ENCODE measurements around the gene TARS1. TPM values are rescaled to one million over a fixed set of nuclear protein-coding genes. Genes with fewer than 3 reads are reported as not detected.
A peak's percentile ranks its signal among the peaks of the same experiment; 100 is the strongest.

The TARS1 gene
- total and polyA plus RNA-seq, 2 of the 4 experiments (the other 2 are of a cell fraction), result 90.8 to 175 TPM

DNA sequence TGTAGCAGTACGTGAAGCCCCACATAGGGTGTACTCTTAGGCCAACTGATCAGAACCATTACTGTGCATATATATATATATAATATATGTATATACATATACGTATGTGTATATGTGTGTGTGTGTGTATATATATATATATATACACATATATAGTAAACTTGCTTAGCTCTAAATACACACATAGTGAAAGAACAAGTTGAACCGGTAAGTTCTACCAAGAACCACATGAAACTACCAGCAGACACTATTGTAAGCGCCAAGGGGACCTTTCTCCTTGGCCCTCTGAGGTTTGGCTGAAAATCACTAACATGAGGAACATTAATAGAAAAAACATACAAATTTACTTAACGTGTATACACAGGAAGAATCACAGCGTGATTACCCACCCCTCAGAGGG lies 1.8 kb upstream of the TARS1 start:
- Histone ChIP-seq H3K4me2 (ENCODE audit: low read depth, low read length) (peak overlapping the region; percentile 95), H4K20me1 (ENCODE audit: insufficient read depth, low read length) (peaks cover 17% of the 10 kb centered on the region; the same call in 1 of the 2 replicates), H3K56ac (ENCODE audit: extremely low read depth, insufficient read depth, low read length) (no peak overlapping the region), H3K27ac (ENCODE audit: insufficient read depth, low read length) (no peak overlapping the region), H4K91ac (ENCODE audit: insufficient read depth, low read depth, low read length) (no peak overlapping the region), H3K4me1 (ENCODE audit: control insufficient read depth, insufficient read depth, low read length) (peaks cover 4% of the 10 kb centered on the region), H2AK5ac (ENCODE audit: low read depth, low read length) (no peak overlapping the region), H3K9me1 (ENCODE audit: insufficient read depth, low read length) (no peaks in the 10 kb centered on the region), H3K4ac (ENCODE audit: low read depth, low read length) (0 out of 2 replicates have a peak overlapping the region, but pooled peaks have one; percentile 95), H4K8ac (ENCODE audit: low read depth in 2 of 2, low read length in 2 of 2) (0 out of 4 replicates have a peak overlapping the region, but pooled peaks of 1 of the 2 experiments have one; percentile 27), H2BK5ac (ENCODE audit: low read depth, low read length, poor library complexity, severe bottlenecking) (no peak overlapping the region), H2BK120ac (ENCODE audit: low read depth, low read length) (no peak overlapping the region), H4K5ac (ENCODE audit: low read depth, low read length) (no peak overlapping the region; the same call in 1 of the 2 replicates), H3K4me3 (ENCODE audit: insufficient read depth, low read depth, low read length) (peak overlapping the region; percentile 63; the same call in 1 of the 2 replicates), H2AFZ (replicated peaks; ENCODE audit: low read length, poor library complexity) (no peak overlapping the region), H2BK20ac (ENCODE audit: low read depth, low read length) (no peak overlapping the region), H3K9me3 (ENCODE audit: control insufficient read depth, insufficient read depth, low read length) (no peaks in the 10 kb centered on the region), H3K79me1 (ENCODE audit: low read depth in 1 of 2, low read length in 2 of 2) (peaks cover 11 to 28% of the 10 kb centered on the region in 2 experiments), H2BK15ac (ENCODE audit: low read depth, low read length) (no peak overlapping the region), H3K27me3 (ENCODE audit: control insufficient read depth, insufficient read depth, low read length) (no peaks in the 10 kb centered on the region), H3K36me3 (ENCODE audit: control insufficient read depth, insufficient read depth, low read length) (no peaks in the 10 kb centered on the region), H3K9ac (ENCODE audit: low read depth, low read length) (peak overlapping the region; percentile 87), H2AK9ac (replicated peaks; ENCODE audit: low read depth, low read length, poor library complexity) (no peak overlapping the region), H3K23ac (ENCODE audit: low read depth, low read length) (no peak overlapping the region; the same call in 1 of the 2 replicates), H3K18ac (ENCODE audit: low read depth, low read length) (no peak overlapping the region), H3K14ac (replicated peaks; ENCODE audit: low read depth, low read length) (no peak overlapping the region)
- TF ChIP-seq MAZ (IDR thresholded peaks at IDR 0.05; ENCODE audit: borderline replicate concordance, low read depth, low read length) (no peak), RCOR1 (IDR thresholded peaks at IDR 0.05; ENCODE audit: insufficient replicate concordance, low read length) (no peak), MAFK (IDR thresholded peaks at IDR 0.05; ENCODE audit: low read depth, low read length) (no peak), RAD21 (IDR thresholded peaks at IDR 0.05; ENCODE audit: low read length) (no peak), SMC3 (IDR thresholded peaks at IDR 0.05; ENCODE audit: low read depth, low read length) (no peak), MXI1 (IDR thresholded peaks at IDR 0.05; ENCODE audit: borderline replicate concordance, low read depth, low read length) (no peak), CEBPB (IDR thresholded peaks at IDR 0.05; ENCODE audit: low read depth, low read length) (no peak), FOS (IDR thresholded peaks at IDR 0.05; ENCODE audit: low read depth, low read length) (no peak), CHD1 (IDR thresholded peaks at IDR 0.05; ENCODE audit: low read depth, low read length) (no peak), RFX5 (IDR thresholded peaks at IDR 0.05; ENCODE audit: low read depth, low read length) (no peak), BHLHE40 (IDR thresholded peaks at IDR 0.05; ENCODE audit: low read depth, low read length) (no peak), NFE2L2 (IDR thresholded peaks at IDR 0.05; ENCODE audit: low read depth, low read length) (no peak), POLR2A (IDR thresholded peaks at IDR 0.05; ENCODE audit: low read depth, low read length) (no peak)
- TF ChIP-seq, protein P1, sequence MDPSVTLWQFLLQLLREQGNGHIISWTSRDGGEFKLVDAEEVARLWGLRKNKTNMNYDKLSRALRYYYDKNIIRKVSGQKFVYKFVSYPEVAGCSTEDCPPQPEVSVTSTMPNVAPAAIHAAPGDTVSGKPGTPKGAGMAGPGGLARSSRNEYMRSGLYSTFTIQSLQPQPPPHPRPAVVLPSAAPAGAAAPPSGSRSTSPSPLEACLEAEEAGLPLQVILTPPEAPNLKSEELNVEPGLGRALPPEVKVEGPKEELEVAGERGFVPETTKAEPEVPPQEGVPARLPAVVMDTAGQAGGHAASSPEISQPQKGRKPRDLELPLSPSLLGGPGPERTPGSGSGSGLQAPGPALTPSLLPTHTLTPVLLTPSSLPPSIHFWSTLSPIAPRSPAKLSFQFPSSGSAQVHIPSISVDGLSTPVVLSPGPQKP (IDR thresholded peaks at IDR 0.05; ENCODE audit: borderline replicate concordance, low read depth, low read length), result no peak
- TF ChIP-seq, protein P2, sequence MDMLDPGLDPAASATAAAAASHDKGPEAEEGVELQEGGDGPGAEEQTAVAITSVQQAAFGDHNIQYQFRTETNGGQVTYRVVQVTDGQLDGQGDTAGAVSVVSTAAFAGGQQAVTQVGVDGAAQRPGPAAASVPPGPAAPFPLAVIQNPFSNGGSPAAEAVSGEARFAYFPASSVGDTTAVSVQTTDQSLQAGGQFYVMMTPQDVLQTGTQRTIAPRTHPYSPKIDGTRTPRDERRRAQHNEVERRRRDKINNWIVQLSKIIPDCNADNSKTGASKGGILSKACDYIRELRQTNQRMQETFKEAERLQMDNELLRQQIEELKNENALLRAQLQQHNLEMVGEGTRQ (IDR thresholded peaks at IDR 0.05; ENCODE audit: low read depth, low read length), result no peak
- DNase-seq, result no peak
- POLR2A ChIA-PET (ENCODE audit: unreplicated experiment), result no interaction called here
- in situ Hi-C loops (cut with MboI; ENCODE audit: low sequenced_read_pairs) (loop anchor here (25.0 kb wide), 1 partner anchor 1023 kb away; no protein-coding TSS in a partner anchor), intact Hi-C loops (cut with micrococcal nuclease) (no loop called here), dilution Hi-C loops (cut with HindIII; ENCODE audit: low sequenced_read_pairs, unreplicated experiment) (no loop called here)
- CTCF ChIA-PET, result interaction anchor here (0.6 kb wide), 1 partner anchor 406 kb away, joined by 3 read pairs; no protein-coding TSS in a partner anchor
- ATAC-seq (ENCODE audit: low read depth), result no peak
- no TSS peak for BruUV-seq (replicated peaks)
- WGBS, 2 experiments (ENCODE audit: extremely low coverage in 2 of 2, insufficient read length in 1 of 2), result no CpG with 5 or more reads among the region's 6 CpGs

Measured in IMR-90 (cell line).